Right atrium auricular region (tissue), 2 donors: ENCODE measurements around the gene LPIN1. TPM values are rescaled to one million over a fixed set of nuclear protein-coding genes. Genes with fewer than 3 reads are reported as not detected.
"Not testable (repeated sequence)": the region's sequence is repeated elsewhere in the genome, so short reads cannot be mapped to it uniquely, and the experiment has no call there.

Experiments used
- DNase-seq: peaks from one replicate; pipeline ENCODE4 v3.0.0-alpha.2; 2019; ENCODE audit warnings: low spot score
- H3K27ac ChIP-seq, 2 donors: fragments of 200-600 bp; sonication (generic); 1 replicate in 1 of 2; 2 replicates in 1 of 2; pipeline ENCODE4 v1.5.1; 2016 to 2019
- H3K27me3 ChIP-seq, 2 donors: fragments of 200-600 bp; sonication (generic); one replicate each; pipeline versions ENCODE4 v1.5.1 to v1.6.0; 2017 to 2019
- H3K36me3 ChIP-seq: fragments of 200-600 bp; sonication (generic); one replicate; pipeline ENCODE4 v1.5.1; 2016
- H3K4me1 ChIP-seq, 2 donors: fragments of 200-600 bp; sonication (generic); one replicate each; pipeline versions ENCODE4 v1.5.1 to v1.6.0; 2017 to 2019
- H3K4me3 ChIP-seq, 2 donors: fragments of 200-600 bp; sonication (generic); 1 replicate in 1 of 2; 2 replicates in 1 of 2; pipeline ENCODE4 v1.5.1; 2017 to 2019; ENCODE audit warnings: mild to moderate bottlenecking in 1 of 2, moderate library complexity in 1 of 2
- H3K9me3 ChIP-seq, 2 donors: fragments of 200-600 bp; sonication (generic); one replicate each; pipeline ENCODE4 v1.5.1; 2019
- CTCF ChIP-seq, 2 donors: fragments of 200-600 bp; sonication (generic); IDR thresholded peaks; one replicate each; pipeline ENCODE4 v1.5.1; 2019; ENCODE audit warnings: antibody characterized with exemption in 2 of 2
- total RNA-seq, 2 donors: library from RNA; depleted of rRNA; stranded (reverse); fragments of >200 nt; gene quantifications; one replicate each; pipeline ENCODE4 v1.1.0, GENCODE V29; 2016

The LPIN1 gene
- total RNA-seq, 2 donors from 2014 or later = 21.0 to 27.4 TPM

GRCh38 chr2:11820650-11821049 lies 74.2 kb downstream of the LPIN1 start:
- H3K27me3 ChIP-seq = no peaks in the 10 kb centered on the region
- no peak for TF ChIP-seq CTCF (IDR thresholded peaks at IDR 0.05)
- H3K4me1 ChIP-seq = peaks cover 0 to 14% of the 10 kb centered on the region in 2 donors
- H3K4me3 ChIP-seq = no peak overlapping the region
- peaks cover 44% of the 10 kb centered on the region for H3K36me3 ChIP-seq
- no peak overlapping the region for H3K27ac ChIP-seq
- no peak for DNase-seq
- H3K9me3 ChIP-seq = no peaks in the 10 kb centered on the region

- peaks cover 0 to 15% of the 10 kb centered on the region in 2 donors for H3K4me1 ChIP-seq
- no peak for TF ChIP-seq CTCF (IDR thresholded peaks at IDR 0.05)
- peaks cover 38% of the 10 kb centered on the region for H3K36me3 ChIP-seq
- H3K4me3 ChIP-seq = no peak overlapping the region
- no peak for DNase-seq
- H3K27ac ChIP-seq = no peak overlapping the region
- H3K27me3 ChIP-seq = no peaks in the 10 kb centered on the region
- no peaks in the 10 kb centered on the region for H3K9me3 ChIP-seq
Observed at GRCh38 chr2:11821705-11822104, 75.3 kb downstream of the LPIN1 start.

GRCh38 chr2:11822359-11822745 lies 75.9 kb downstream of the LPIN1 start:
- Histone ChIP-seq H3K4me1 (peaks cover 0 to 15% of the 10 kb centered on the region in 2 donors), H3K36me3 (peaks cover 33% of the 10 kb centered on the region)
- H3K9me3 ChIP-seq, H3K27ac ChIP-seq, H3K4me3 ChIP-seq, DNase-seq, H3K27me3 ChIP-seq: not testable (repeated sequence)

GRCh38 chr2:11822746-11823451 lies 76.5 kb downstream of the LPIN1 start:
- TF ChIP-seq CTCF (IDR thresholded peaks at IDR 0.05) = no peak
- no peaks in the 10 kb centered on the region for H3K9me3 ChIP-seq
- peaks cover 0 to 15% of the 10 kb centered on the region in 2 donors for H3K4me1 ChIP-seq
- peaks cover 33% of the 10 kb centered on the region for H3K36me3 ChIP-seq
- no peaks in the 10 kb centered on the region for H3K27me3 ChIP-seq
- no peak for DNase-seq
- H3K27ac ChIP-seq = no peak overlapping the region
- no peak overlapping the region for H3K4me3 ChIP-seq

- TF ChIP-seq CTCF (IDR thresholded peaks at IDR 0.05) = no peak
- Histone ChIP-seq H3K4me3 (no peak overlapping the region), H3K27me3 (no peaks in the 10 kb centered on the region), H3K27ac (no peak overlapping the region), H3K4me1 (peaks cover 0 to 28% of the 10 kb centered on the region in 2 donors), H3K36me3 (peaks cover 20% of the 10 kb centered on the region), H3K9me3 (no peaks in the 10 kb centered on the region)
- DNase-seq = no peak
Observed at GRCh38 chr2:11824901-11825828, 78.7 kb downstream of the LPIN1 start.

GRCh38 chr2:11827547-11827946 lies 81.1 kb downstream of the LPIN1 start:
- DNase-seq = no peak
- Histone ChIP-seq H3K36me3 (peaks cover 8% of the 10 kb centered on the region), H3K4me3 (no peak overlapping the region), H3K9me3 (no peaks in the 10 kb centered on the region), H3K27me3 (no peaks in the 10 kb centered on the region), H3K4me1 (peaks cover 0 to 37% of the 10 kb centered on the region in 2 donors), H3K27ac (no peak overlapping the region)
- no peak for TF ChIP-seq CTCF (IDR thresholded peaks at IDR 0.05)
